HCT116 (cell line): Measurements from ENCODE around the gene GP2. TPM values are rescaled to one million over a fixed set of nuclear protein-coding genes. Genes with fewer than 3 reads are reported as not detected.

Experiments used
- ATAC-seq: fragments of 200-7000 bp; cut with Tn5 transposase; 2 replicates; pipeline ENCODE4 v1.9.1; 2020; ENCODE audit warnings: mild to moderate bottlenecking, moderate library complexity
- BruUV-seq: library from RNA; stranded (reverse); fragments of 400-500 nt; replicated peaks from 2 replicates; lab custom pipeline; 2021; lab: Mats Ljungman, UMichigan
- CTCF ChIA-PET: fragments of 300-600 bp; sonication (Branson Sonifier 250); formaldehyde crosslinking; loops from one replicate; lab custom pipeline; 2021; ENCODE audit warnings: antibody characterized with exemption; lab: Charles Lee
- POLR2A ChIA-PET: fragments of 300-600, 350-600 bp; sonication (Branson Sonifier 250); formaldehyde crosslinking; loops from one replicate; lab custom pipeline; 2021; ENCODE audit warnings: antibody characterized with exemption; lab: Charles Lee
- RAD21 ChIA-PET, 2 experiments: fragments of 300-600 bp; sonication (Branson Sonifier 250); formaldehyde crosslinking; loops; one replicate each; lab custom pipeline; 2023; ENCODE audit warnings: low total read pairs in 2 of 2; ENCODE audit not compliant: uncharacterized antibody in 2 of 2, unreplicated experiment in 2 of 2, low non-redundant PET in 1 of 2; lab: Charles Lee
- DNase-seq: peaks from one replicate; pipeline ENCODE4 v3.0.0-alpha.2; 2010; ENCODE audit warnings: low read depth, low spot score
- H2AFZ ChIP-seq: fragments of 200-600 bp; shearing (Covaris generic), sonication (generic); 2 replicates; pipeline ENCODE4 v1.6.1; 2017; ENCODE audit warnings: low read depth, mixed run types, mixed read lengths, antibody characterized with exemption, low read length; ENCODE audit not compliant: poor library complexity, severe bottlenecking
- H3K27ac ChIP-seq: 2 replicates; pipeline ENCODE4 v1.5.1; 2012; ENCODE audit warnings: low read depth, low read length
- H3K27me3 ChIP-seq: fragments of 200-600 bp; sonication (generic); 2 replicates; pipeline ENCODE4 v1.6.1; 2016; ENCODE audit warnings: mixed run types, low read length, mixed read lengths; ENCODE audit not compliant: insufficient read depth
- H3K36me3 ChIP-seq, 2 experiments: fragments of 200-500 bp in 1 of 2; fragments of 200-600 bp in 1 of 2; sonication (Bioruptor generic) in 1 of 2; sonication (generic) in 1 of 2; 2 replicates each; pipeline versions ENCODE4 v1.5.1 to v1.6.1; 2014 to 2016; ENCODE audit warnings: low read length in 2 of 2, inconsistent platforms in 1 of 2, mixed read lengths in 1 of 2, mixed run types in 1 of 2; ENCODE audit not compliant: insufficient read depth in 2 of 2, control insufficient read depth in 1 of 2
- H3K4me1 ChIP-seq, 2 experiments: fragments of 200-600 bp in 1 of 2; sonication (generic) in 1 of 2; 2 replicates each; pipeline versions ENCODE4 v1.5.1 to v1.6.1; 2012 to 2017; ENCODE audit warnings: low read length in 2 of 2, inconsistent platforms in 1 of 2, mild to moderate bottlenecking in 1 of 2, mixed read lengths in 1 of 2, mixed run types in 1 of 2, moderate library complexity in 1 of 2; ENCODE audit not compliant: insufficient read depth in 2 of 2, control insufficient read depth in 1 of 2
- H3K4me2 ChIP-seq: fragments of 200-600 bp; sonication (generic); 2 replicates; pipeline ENCODE4 v1.6.1; 2017; ENCODE audit warnings: mixed run types, low read length, mixed read lengths
- H3K4me3 ChIP-seq, 2 experiments: fragments of 200-600 bp in 1 of 2; sonication (generic) in 1 of 2; replicated peaks in 1 of 2; 2 replicates each; pipeline ENCODE4 v1.5.1; 2011 to 2016; ENCODE audit warnings: low read length in 2 of 2, control low read depth in 1 of 2, low read depth in 1 of 2, mild to moderate bottlenecking in 1 of 2, mixed read lengths in 1 of 2, mixed run types in 1 of 2
- H3K79me2 ChIP-seq: fragments of 200-600 bp; sonication (generic); 2 replicates; pipeline ENCODE4 v1.6.1; 2017; ENCODE audit warnings: mild to moderate bottlenecking, mixed run types, low read length, moderate library complexity, mixed read lengths; ENCODE audit not compliant: insufficient read depth
- H3K9ac ChIP-seq: fragments of 200-600 bp; sonication (generic); 2 replicates; pipeline ENCODE4 v1.6.1; 2016; ENCODE audit warnings: low read length, mixed read lengths
- H3K9me2 ChIP-seq: fragments of 200-600 bp; sonication (generic), shearing (Covaris generic); 2 replicates; pipeline ENCODE4 v1.6.1; 2017; ENCODE audit warnings: mixed run types, mild to moderate bottlenecking, moderate library complexity; ENCODE audit not compliant: insufficient read depth
- H3K9me3 ChIP-seq, 2 experiments: fragments of 200-500 bp in 1 of 2; fragments of 200-600 bp in 1 of 2; sonication (Bioruptor generic) in 1 of 2; sonication (generic) in 1 of 2; 2 replicates each; pipeline ENCODE4 v1.6.1; 2014 to 2017; ENCODE audit warnings: low read length in 2 of 2, mixed read lengths in 2 of 2, inconsistent platforms in 1 of 2, low read depth in 1 of 2, mild to moderate bottlenecking in 1 of 2, mixed run types in 1 of 2, moderate library complexity in 1 of 2; ENCODE audit not compliant: control insufficient read depth in 1 of 2, insufficient read depth in 1 of 2
- H4K20me1 ChIP-seq: fragments of 200-600 bp; sonication (generic), shearing (Covaris generic); 2 replicates; pipeline ENCODE4 v1.6.1; 2017; ENCODE audit warnings: mixed run types, mild to moderate bottlenecking, moderate library complexity; ENCODE audit not compliant: insufficient read depth
- CTCF ChIP-seq, 3 experiments: fragments of 200-600 bp in 1 of 3; sonication (generic) in 1 of 3; IDR thresholded peaks in 2 of 3; conservative IDR thresholded peaks in 1 of 3; 2 replicates each; pipeline ENCODE4 v1.5.1; 2012 to 2017; ENCODE audit warnings: low read depth in 2 of 3, low read length in 2 of 3, antibody characterized with exemption in 1 of 3, borderline replicate concordance in 1 of 3, control low read depth in 1 of 3, mild to moderate bottlenecking in 1 of 3, mixed read lengths in 1 of 3, mixed run types in 1 of 3, moderate library complexity in 1 of 3; ENCODE audit not compliant: insufficient read depth in 1 of 3
- EGR1 ChIP-seq: IDR thresholded peaks from 2 replicates; pipeline ENCODE4 v1.6.1; 2012; ENCODE audit warnings: low read depth
- EZH2 ChIP-seq: fragments of 200-600 bp; sonication (generic); IDR thresholded peaks from 2 replicates; pipeline ENCODE4 v1.6.1; 2017; ENCODE audit warnings: antibody characterized with exemption, mixed run types
- EZH2phosphoT487 ChIP-seq: fragments of 200-600 bp; IDR thresholded peaks from 2 replicates; pipeline ENCODE4 v1.6.1; 2018; ENCODE audit warnings: antibody characterized with exemption, borderline replicate concordance
- JUND ChIP-seq: IDR thresholded peaks from 2 replicates; pipeline ENCODE4 v1.6.1; 2012
- MAX ChIP-seq: IDR thresholded peaks from 2 replicates; pipeline ENCODE4 v1.6.1; 2012
- POLR2A ChIP-seq: IDR thresholded peaks from 2 replicates; pipeline ENCODE4 v1.7.0; 2011; ENCODE audit warnings: borderline replicate concordance; ENCODE audit not compliant: insufficient read depth, insufficient read length; ENCODE audit errors: extremely low read depth
- RAD21 ChIP-seq: IDR thresholded peaks from 2 replicates; pipeline ENCODE4 v1.6.1; 2012; ENCODE audit warnings: low read depth, mild to moderate bottlenecking
- REST ChIP-seq: IDR thresholded peaks from 2 replicates; pipeline ENCODE4 v1.6.1; 2012; ENCODE audit warnings: low read depth
- SIN3A ChIP-seq: IDR thresholded peaks from 2 replicates; pipeline ENCODE4 v1.6.1; 2012; ENCODE audit warnings: low read depth
- SP1 ChIP-seq: IDR thresholded peaks from 2 replicates; pipeline ENCODE4 v1.6.1; 2012; ENCODE audit warnings: low read depth
- SRF ChIP-seq: IDR thresholded peaks from 2 replicates; pipeline ENCODE4 v1.6.1; 2012; ENCODE audit warnings: low read depth
- ZBTB33 ChIP-seq: IDR thresholded peaks from 2 replicates; pipeline ENCODE4 v1.6.1; 2011; ENCODE audit warnings: mild to moderate bottlenecking, low read length, moderate library complexity; ENCODE audit not compliant: insufficient replicate concordance; ENCODE audit errors: extremely low read depth
- intact Hi-C: fragments of 100-400 bp; cut with micrococcal nuclease; formaldehyde crosslinking; loops from 2 replicates; pipeline ENCODE4 v1.10.0; 2022
- total RNA-seq: library from RNA; stranded (reverse); gene quantifications from one replicate; pipeline ENCODE4 v1.2.1, GENCODE V29; 2021; ENCODE audit not compliant: unreplicated experiment

GP2 gene
- total RNA-seq, 1 experiment from 2014 or later: 8.7 TPM

- Histone ChIP-seq H2AFZ (no peak overlapping the region), H3K4me2 (no peak overlapping the region), H3K79me2 (no peaks in the 10 kb centered on the region), H3K9me2 (no peaks in the 10 kb centered on the region), H3K9ac (no peak overlapping the region), H3K9me3 (no peaks in the 10 kb centered on the region), H4K20me1 (no peaks in the 10 kb centered on the region), H3K4me3 (no peak overlapping the region), H3K36me3 (no peaks in the 10 kb centered on the region), H3K27ac (no peak overlapping the region), H3K4me1 (no peaks in the 10 kb centered on the region), H3K27me3 (peaks cover 23% of the 10 kb centered on the region)
- no TSS peak for BruUV-seq
- RAD21 ChIA-PET: no interaction called here
- CTCF ChIA-PET: no interaction called here
- POLR2A ChIA-PET: no interaction called here
- intact Hi-C loops: no loop called here
- TF ChIP-seq EGR1 (no peak), MAX (no peak), SIN3A (no peak), EZH2phosphoT487 (no peak), SRF (no peak), CTCF (IDR thresholded peaks at IDR 0.05 in 2 of 3, conservative IDR thresholded peaks at IDR 0.05 in 1 of 3; ENCODE audit: borderline replicate concordance in 1 of 3, insufficient read depth in 1 of 3, low read depth in 2 of 3, low read length in 2 of 3) (no peak), RAD21 (no peak), SP1 (no peak), JUND (no peak)
- ATAC-seq (no peak), DNase-seq (no peak)
Observed at GRCh38 chr16:20323591-20324117, 3.7 kb downstream of the GP2 start.

- H2AFZ ChIP-seq: no peak overlapping the region
- H4K20me1 ChIP-seq: no peaks in the 10 kb centered on the region
- H3K27me3 ChIP-seq: peaks cover 31% of the 10 kb centered on the region
- DNase-seq (no peak), ATAC-seq (no peak)
- H3K36me3 ChIP-seq: no peaks in the 10 kb centered on the region
- no peak overlapping the region for H3K9ac ChIP-seq
- BruUV-seq: no TSS peak
- ChIA-PET RAD21 (no interaction called here), CTCF (no interaction called here), POLR2A (no interaction called here)
- no peaks in the 10 kb centered on the region for H3K9me2 ChIP-seq
- no peaks in the 10 kb centered on the region for H3K79me2 ChIP-seq
- H3K4me1 ChIP-seq: no peaks in the 10 kb centered on the region
- H3K9me3 ChIP-seq: no peaks in the 10 kb centered on the region
- no peak overlapping the region for H3K4me2 ChIP-seq
- intact Hi-C loops: no loop called here
- H3K4me3 ChIP-seq: no peak overlapping the region
- no peak overlapping the region for H3K27ac ChIP-seq
- TF ChIP-seq POLR2A (no peak), ZBTB33 (no peak), JUND (no peak), SRF (no peak), EZH2 (no peak), REST (no peak)
Observed at GRCh38 chr16:20322696-20323095, 4.6 kb downstream of the GP2 start.
